GM21737 (cell line): Measurements from ENCODE around the gene PCDHA13.
"Not testable (repeated sequence)": the region's sequence is repeated elsewhere in the genome, so short reads cannot be mapped to it uniquely, and the experiment has no call there.

Experiments used
- ATAC-seq: cut with Tn5 transposase; IDR thresholded peaks from one replicate; pipeline ENCODE4 v1.9.1; 2021; ENCODE audit warnings: mild to moderate bottlenecking, moderate library complexity; ENCODE audit not compliant: unreplicated experiment

The PCDHA13 gene

GRCh38 chr5:140869555-140869886 lies 12.4 kb upstream of the PCDHA13 start:
- no peak for ATAC-seq

- ATAC-seq: no peak
Measured at GRCh38 chr5:140870221-140871201, 11.4 kb upstream of the PCDHA13 start.

GRCh38 chr5:140875085-140876065 lies 6.5 kb upstream of the PCDHA13 start, which contains the start of gene PCDHA12:
Gene PCDHA12 (plus strand): TSS chr5:140875308. CDS start chr5:140875473, 165 bp downstream.
- ATAC-seq: no peak

DNA sequence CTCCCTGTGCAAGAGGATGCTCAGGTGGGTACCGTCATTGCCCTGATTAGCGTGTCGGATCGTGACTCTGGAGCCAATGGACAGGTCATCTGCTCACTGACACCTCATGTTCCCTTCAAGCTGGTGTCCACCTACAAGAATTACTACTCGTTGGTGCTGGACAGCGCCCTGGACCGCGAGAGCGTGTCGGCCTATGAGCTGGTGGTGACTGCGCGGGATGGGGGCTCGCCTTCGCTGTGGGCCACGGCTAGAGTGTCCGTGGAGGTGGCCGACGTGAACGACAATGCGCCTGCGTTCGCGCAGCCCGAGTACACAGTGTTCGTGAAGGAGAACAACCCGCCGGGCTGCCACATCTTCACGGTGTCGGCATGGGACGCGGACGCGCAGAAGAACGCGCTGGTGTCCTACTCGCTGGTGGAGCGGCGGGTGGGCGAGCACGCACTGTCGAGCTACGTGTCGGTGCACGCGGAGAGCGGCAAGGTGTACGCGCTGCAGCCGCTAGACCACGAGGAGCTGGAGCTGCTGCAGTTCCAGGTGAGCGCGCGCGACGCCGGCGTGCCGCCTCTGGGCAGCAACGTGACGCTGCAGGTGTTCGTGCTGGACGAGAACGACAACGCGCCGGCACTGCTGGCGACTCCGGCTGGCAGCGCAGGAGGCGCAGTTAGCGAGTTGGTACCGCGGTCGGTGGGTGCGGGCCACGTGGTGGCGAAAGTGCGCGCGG lies 5.2 kb upstream of the PCDHA13 start:
- not testable (repeated sequence) for ATAC-seq

DNA sequence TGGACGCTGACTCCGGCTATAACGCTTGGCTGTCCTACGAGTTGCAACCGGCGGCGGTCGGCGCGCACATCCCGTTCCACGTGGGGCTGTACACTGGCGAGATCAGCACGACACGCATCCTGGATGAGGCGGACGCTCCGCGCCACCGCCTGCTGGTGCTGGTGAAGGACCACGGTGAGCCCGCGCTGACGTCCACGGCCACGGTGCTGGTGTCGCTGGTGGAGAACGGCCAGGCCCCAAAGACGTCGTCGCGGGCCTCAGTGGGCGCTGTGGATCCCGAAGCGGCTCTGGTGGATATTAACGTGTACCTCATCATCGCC lies 4.7 kb upstream of the PCDHA13 start:
- ATAC-seq: no peak

GRCh38 chr5:140882591-140882899 lies 621 bp downstream of the PCDHA13 start:
- no peak for ATAC-seq

DNA sequence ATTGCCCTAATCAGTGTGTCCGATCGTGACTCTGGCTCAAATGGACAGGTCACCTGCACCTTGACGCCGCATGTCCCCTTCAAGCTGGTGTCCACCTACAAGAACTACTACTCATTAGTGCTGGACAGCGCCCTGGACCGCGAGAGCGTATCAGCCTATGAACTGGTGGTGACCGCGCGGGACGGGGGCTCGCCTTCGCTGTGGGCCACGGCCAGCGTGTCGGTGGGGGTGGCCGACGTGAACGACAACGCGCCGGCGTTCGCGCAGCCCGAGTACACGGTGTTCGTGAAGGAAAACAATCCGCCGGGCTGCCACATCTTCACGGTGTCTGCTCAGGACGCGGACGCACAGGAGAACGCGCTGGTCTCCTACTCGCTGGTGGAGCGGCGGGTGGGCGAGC lies 1.4 kb downstream of the PCDHA13 start:
- no peak for ATAC-seq

- ATAC-seq: no peak
Measured at GRCh38 chr5:140883927-140884697, 2.2 kb downstream of the PCDHA13 start.

GRCh38 chr5:140916325-140916724 lies 34.4 kb downstream of the PCDHA13 start:
- ATAC-seq: no peak

GRCh38 chr5:140923601-140924000 lies 41.7 kb downstream of the PCDHA13 start:
- ATAC-seq: no peak

- no peak for ATAC-seq
Measured at GRCh38 chr5:140925806-140926442, 44.0 kb downstream of the PCDHA13 start, which contains the start of gene PCDHAC1. Gene PCDHAC1 (plus strand): TSS chr5:140926299. CDS start chr5:140926893, 594 bp downstream.

- ATAC-seq: no peak
Measured at GRCh38 chr5:140926443-140927227, 44.7 kb downstream of the PCDHA13 start.

DNA sequence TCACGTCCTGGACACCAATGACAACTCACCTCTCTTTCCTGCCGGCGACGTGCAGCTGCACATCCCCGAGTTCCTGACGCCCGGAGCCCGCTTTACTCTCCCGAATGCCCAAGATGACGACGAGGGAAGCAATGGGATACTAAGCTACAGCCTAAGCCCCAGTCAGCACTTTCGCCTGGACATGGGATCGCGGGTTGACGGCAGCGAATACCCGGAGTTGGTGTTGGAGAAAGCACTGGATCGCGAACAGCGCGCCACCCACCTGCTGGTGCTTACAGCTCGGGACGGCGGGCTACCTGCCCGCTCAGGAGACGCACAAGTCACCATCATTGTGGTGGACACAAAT lies 45.3 kb downstream of the PCDHA13 start:
- no peak for ATAC-seq
